ENCODE results near the gene SIDT2. TPM values are rescaled to one million over a fixed set of nuclear protein-coding genes. Genes with fewer than 3 reads are reported as not detected.

SIDT2 gene
- total RNA-seq, 2 donors from 2014 or later = 42.0 to 88.7 TPM

GRCh38 chr11:117177534-117178209 is 871 bp upstream of the SIDT2 start:
- Histone ChIP-seq H3K4me1 (peaks cover 52% of the 10 kb centered on the region), H3K4me3 (no peak overlapping the region), H3K27me3 (no peaks in the 10 kb centered on the region), H3K9me3 (no peaks in the 10 kb centered on the region), H3K36me3 (replicated peaks in 1 of 2; ENCODE audit: insufficient read depth in 1 of 2, low read depth in 2 of 2) (peaks cover 0 to under 1% of the 10 kb centered on the region in 2 donors), H3K27ac (peak overlapping the region; percentile 94 to 96 (median 95))
- TF ChIP-seq CTCF (IDR thresholded peaks at IDR 0.05) (no peak), POLR2A (IDR thresholded peaks at IDR 0.05) (no peak)
- ATAC-seq (no peak), DNase-seq (no peak)
- WGBS, 2 donors = 45 to 54% methylated on average over 7 to 10 of the region's 10 CpGs
- intact Hi-C loops (cut with DNase I) = no loop called here

DNA sequence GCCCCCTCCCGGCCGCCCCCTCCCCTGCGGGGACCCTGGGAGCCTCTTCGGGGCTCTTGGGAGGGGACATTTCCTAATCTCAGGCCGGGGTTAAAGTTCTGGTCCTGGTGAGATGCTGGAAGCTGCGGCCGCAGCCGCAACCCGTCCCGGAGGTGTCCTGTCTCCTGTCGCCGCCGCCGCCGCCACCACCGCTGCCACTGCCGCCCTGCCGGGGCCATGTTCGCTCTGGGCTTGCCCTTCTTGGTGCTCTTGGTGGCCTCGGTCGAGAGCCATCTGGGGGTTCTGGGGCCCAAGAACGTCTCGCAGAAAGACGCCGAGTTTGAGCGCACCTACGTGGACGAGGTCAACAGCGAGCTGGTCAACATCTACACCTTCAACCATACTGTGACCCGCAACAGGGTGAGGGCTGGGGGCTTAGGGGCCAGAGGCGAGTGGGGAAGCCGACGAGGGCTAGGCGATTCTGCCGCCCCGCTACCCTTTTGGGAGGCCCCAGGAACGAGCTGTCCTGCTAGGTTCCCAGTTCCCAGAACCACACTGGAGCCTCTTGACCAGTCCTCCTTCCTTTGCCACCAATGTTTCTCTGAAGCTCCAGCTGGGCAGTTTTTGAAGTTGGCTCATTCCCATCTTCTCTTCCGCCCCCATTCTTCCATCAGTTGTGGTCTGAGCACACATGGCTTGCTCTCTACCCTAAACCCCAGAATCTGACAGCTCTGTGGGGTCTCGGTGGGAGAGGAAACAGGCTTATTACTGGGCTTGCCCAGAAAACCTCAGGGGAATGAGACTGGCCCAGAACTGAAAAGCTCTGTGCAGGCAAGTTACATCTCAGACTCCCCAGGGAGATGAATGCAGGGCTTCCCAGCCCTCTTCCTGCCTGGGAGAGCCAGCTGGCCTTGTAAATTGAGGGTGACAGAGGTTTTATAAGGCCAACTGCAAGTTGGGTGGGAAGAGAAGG is 781 bp downstream of the SIDT2 start:
- H3K36me3 ChIP-seq (replicated peaks in 1 of 2; ENCODE audit: insufficient read depth in 1 of 2, low read depth in 2 of 2) = peaks cover 0 to 3% of the 10 kb centered on the region in 2 donors
- peak overlapping the region; percentile 94 to 96 (median 95) for H3K27ac ChIP-seq
- ATAC-seq (peak; percentile 38), DNase-seq (peak in 3 of 4 donors; percentile 57 to 58 (median 57))
- WGBS, 2 donors = 1% methylated on average over 19 to 39 of the region's 39 CpGs
- no peaks in the 10 kb centered on the region for H3K27me3 ChIP-seq
- intact Hi-C loops (cut with DNase I) = no loop called here
- TF ChIP-seq CTCF (IDR thresholded peaks at IDR 0.05) = peak in 1 of 7 experiments; percentile 5
- TF ChIP-seq POLR2A (IDR thresholded peaks at IDR 0.05) = no peak
- peak overlapping the region; percentile 78 to 80 for H3K4me3 ChIP-seq
- peaks cover 60% of the 10 kb centered on the region for H3K4me1 ChIP-seq
- no peaks in the 10 kb centered on the region for H3K9me3 ChIP-seq

- Histone ChIP-seq H3K4me1 (peaks cover 67% of the 10 kb centered on the region), H3K36me3 (replicated peaks in 1 of 2; ENCODE audit: insufficient read depth in 1 of 2, low read depth in 2 of 2) (peaks cover 0 to 3% of the 10 kb centered on the region in 2 donors), H3K27ac (peak overlapping the region; percentile 94 to 96 (median 95)), H3K4me3 (peak overlapping the region in 1 of 2 donors; percentile 80), H3K27me3 (no peaks in the 10 kb centered on the region), H3K9me3 (no peaks in the 10 kb centered on the region)
- ATAC-seq = no peak
- WGBS, 2 donors = 13 to 18% methylated on average over 4 of the region's 4 CpGs
- no peak for DNase-seq
- no peak for TF ChIP-seq CTCF (IDR thresholded peaks at IDR 0.05)
- no peak for TF ChIP-seq POLR2A (IDR thresholded peaks at IDR 0.05)
- intact Hi-C loops (cut with DNase I) = no loop called here
Measured at GRCh38 chr11:117180020-117180419, 1.5 kb downstream of the SIDT2 start.

DNA sequence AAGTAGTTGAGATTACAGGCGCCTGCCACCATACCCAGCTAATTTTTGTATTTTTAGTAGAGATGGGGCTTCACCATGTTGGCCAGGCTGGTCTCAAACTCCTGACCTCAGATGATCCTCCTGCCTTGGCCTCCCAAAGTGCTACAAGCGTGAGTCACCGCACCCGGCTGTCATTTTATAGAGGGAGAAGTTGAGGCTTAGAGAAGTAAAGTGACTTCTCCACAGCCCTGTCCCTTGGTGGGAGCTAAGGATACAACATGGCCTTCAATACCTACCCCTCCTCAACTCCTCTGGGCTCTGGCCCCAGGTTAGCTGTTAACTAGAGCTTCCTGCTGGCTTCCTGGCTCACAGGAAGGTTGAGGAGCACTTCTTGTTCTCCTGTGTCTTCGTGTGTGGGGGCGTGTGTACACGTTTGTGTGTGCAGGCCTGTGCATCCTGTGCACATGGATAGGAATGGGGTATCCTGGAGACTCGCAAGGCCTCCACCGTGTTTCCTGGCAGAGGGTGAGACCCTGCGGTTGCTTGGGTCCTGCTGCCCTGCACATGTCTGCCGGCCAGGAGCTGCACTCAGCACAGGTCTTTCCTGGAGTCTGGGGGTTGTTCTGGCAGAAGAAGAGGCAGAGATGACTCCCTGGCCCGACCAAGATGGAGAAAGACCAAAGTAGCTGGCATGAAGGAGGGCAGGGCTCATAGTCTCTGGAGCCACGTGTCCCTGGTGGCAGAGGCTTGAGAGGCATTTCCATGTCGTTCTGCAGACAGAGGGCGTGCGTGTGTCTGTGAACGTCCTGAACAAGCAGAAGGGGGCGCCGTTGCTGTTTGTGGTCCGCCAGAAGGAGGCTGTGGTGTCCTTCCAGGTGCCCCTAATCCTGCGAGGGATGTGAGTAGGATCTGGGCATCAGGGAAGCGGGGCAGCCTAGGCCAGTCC is 2.4 kb downstream of the SIDT2 start:
- peak overlapping the region; percentile 17 to 96 (median 70) for H3K27ac ChIP-seq
- TF ChIP-seq CTCF (IDR thresholded peaks at IDR 0.05) (peak; percentile 59 to 99 (median 93)), POLR2A (IDR thresholded peaks at IDR 0.05) (peak in 1 of 3 donors; percentile 14)
- no peak overlapping the region for H3K4me3 ChIP-seq
- H3K4me1 ChIP-seq = peaks cover 75% of the 10 kb centered on the region
- H3K36me3 ChIP-seq (replicated peaks in 1 of 2; ENCODE audit: insufficient read depth in 1 of 2, low read depth in 2 of 2) = peaks cover 0 to 3% of the 10 kb centered on the region in 2 donors
- intact Hi-C loops (cut with DNase I) = no loop called here
- 32 to 56% methylated on average over 7 to 22 of the region's 22 CpGs for WGBS, 2 donors
- ATAC-seq (peak; percentile 51), DNase-seq (peak; percentile 86 to 92 (median 90))
- H3K27me3 ChIP-seq = no peaks in the 10 kb centered on the region
- H3K9me3 ChIP-seq = no peaks in the 10 kb centered on the region

Measured in body of pancreas (tissue), 4 donors.